CD8-positive, alpha-beta memory T cell (primary cell): ENCODE measurements around the gene MLYCD. TPM values are rescaled to one million over a fixed set of nuclear protein-coding genes. Genes with fewer than 3 reads are reported as not detected.

Experiments
- CTCF ChIA-PET: fragments of 350-600 bp; sonication (Branson Sonifier 250); formaldehyde crosslinking; loops from one replicate; lab custom pipeline; 2021; ENCODE audit warnings: antibody characterized with exemption; lab: Charles Lee
- POLR2A ChIA-PET: fragments of 350-600 bp; sonication (Branson Sonifier 250); formaldehyde crosslinking; loops from one replicate; lab custom pipeline; 2021; ENCODE audit warnings: antibody characterized with exemption; lab: Charles Lee
- DNase-seq, 5 donors: peaks; one replicate each; pipeline versions ENCODE4 v3.0.0 to v3.0.0-alpha.2; 2020 to 2022; ENCODE audit warnings: mixed read lengths in 1 of 5
- H3K27ac ChIP-seq: one replicate; pipeline ENCODE4 v1.7.0; 2013; ENCODE audit warnings: low read depth, mild to moderate bottlenecking, low read length, moderate library complexity
- H3K27me3 ChIP-seq: 2 replicates; pipeline ENCODE4 v1.7.0; 2013; ENCODE audit warnings: low read length, mild to moderate bottlenecking; ENCODE audit not compliant: insufficient read depth, poor library complexity, severe bottlenecking
- H3K36me3 ChIP-seq: 2 replicates; pipeline ENCODE4 v1.7.0; 2013; ENCODE audit warnings: mild to moderate bottlenecking, low read length, moderate library complexity; ENCODE audit not compliant: insufficient read depth
- H3K4me1 ChIP-seq: 2 replicates; pipeline ENCODE4 v1.7.0; 2013; ENCODE audit warnings: mild to moderate bottlenecking, low read length, moderate library complexity; ENCODE audit not compliant: insufficient read depth
- H3K4me3 ChIP-seq: 2 replicates; pipeline ENCODE4 v1.7.0; 2013; ENCODE audit warnings: mild to moderate bottlenecking, low read length
- H3K9me3 ChIP-seq: 2 replicates; pipeline ENCODE4 v1.7.0; 2013; ENCODE audit warnings: mild to moderate bottlenecking, low read length
- H3K27ac Mint-ChIP-seq, 8 donors: one replicate each; pipeline ENCODE4 v1.8.0; 2020 to 2021; ENCODE audit warnings: mixed read lengths in 8 of 8, mild to moderate bottlenecking in 6 of 8, inconsistent platforms in 3 of 8, moderate library complexity in 3 of 8
- H3K27me3 Mint-ChIP-seq, 2 donors: one replicate each; pipeline ENCODE4 v1.8.0; 2020 to 2021; ENCODE audit warnings: mixed read lengths in 2 of 2, mild to moderate bottlenecking in 1 of 2, moderate library complexity in 1 of 2
- H3K36me3 Mint-ChIP-seq, 3 donors: one replicate each; pipeline ENCODE4 v1.8.0; 2020 to 2021; ENCODE audit warnings: mixed read lengths in 3 of 3, inconsistent platforms in 1 of 3, mild to moderate bottlenecking in 1 of 3
- H3K4me1 Mint-ChIP-seq, 3 donors: one replicate each; pipeline ENCODE4 v1.8.0; 2020 to 2021; ENCODE audit warnings: mixed read lengths in 3 of 3, inconsistent platforms in 1 of 3, mild to moderate bottlenecking in 1 of 3
- H3K4me3 Mint-ChIP-seq, 7 donors: one replicate each; pipeline ENCODE4 v1.8.0; 2020 to 2021; ENCODE audit warnings: mixed read lengths in 7 of 7, mild to moderate bottlenecking in 6 of 7, moderate library complexity in 4 of 7, inconsistent platforms in 2 of 7
- H3K9me3 Mint-ChIP-seq, 5 donors: one replicate each; pipeline ENCODE4 v1.8.0; 2020 to 2022; ENCODE audit warnings: mixed read lengths in 5 of 5, mild to moderate bottlenecking in 3 of 5, moderate library complexity in 2 of 5, inconsistent platforms in 1 of 5
- polyA plus RNA-seq: library from polyadenylated mRNA; unstranded; fragments of 300-500 nt; fragmentation: Illumina TruSeq; gene quantifications from one replicate; pipeline ENCODE4 v1.2.3, GENCODE V29; 2021
- total RNA-seq, 2 experiments: library from RNA; stranded (reverse); gene quantifications; one replicate each; pipeline ENCODE4 v1.2.3, GENCODE V29; 2021

Gene MLYCD
- total and polyA plus RNA-seq, 3 experiments from 2014 or later: 2.7 to 3.8 (median 3.8) TPM

GRCh38 chr16:83958137-83958845 lies 59.4 kb downstream of the MLYCD start:
- Histone ChIP-seq H3K36me3 (no peaks in the 10 kb centered on the region), H3K9me3 (no peaks in the 10 kb centered on the region), H3K27me3 (peaks cover 6% of the 10 kb centered on the region), H3K27ac (no peak overlapping the region), H3K4me3 (no peak overlapping the region), H3K4me1 (no peaks in the 10 kb centered on the region)
- Mint-ChIP-seq H3K27ac (no peak overlapping the region), H3K9me3 (no peaks in the 10 kb centered on the region), H3K4me3 (no peak overlapping the region), H3K4me1 (peaks cover 0 to 7% (median 4%) of the 10 kb centered on the region in 3 donors), H3K36me3 (no peaks in the 10 kb centered on the region), H3K27me3 (peaks cover 16 to 18% of the 10 kb centered on the region in 2 donors)
- CTCF ChIA-PET: interaction anchor here (1.0 to 1.7 kb wide), 2 partner anchors 229 kb away, joined by 3 to 4 read pairs; partner anchors contain the start of gene TAF1C
- no peak for DNase-seq
- POLR2A ChIA-PET: no interaction called here

- no peak overlapping the region for H3K27ac Mint-ChIP-seq
- no peaks in the 10 kb centered on the region for H3K9me3 ChIP-seq
- peaks cover 0 to 5% (median 3%) of the 10 kb centered on the region in 3 donors for H3K4me1 Mint-ChIP-seq
- peaks cover 14 to 16% of the 10 kb centered on the region in 2 donors for H3K27me3 Mint-ChIP-seq
- H3K36me3 ChIP-seq: no peaks in the 10 kb centered on the region
- H3K36me3 Mint-ChIP-seq: no peaks in the 10 kb centered on the region
- ChIA-PET POLR2A (no interaction called here), CTCF (interaction anchor here (1.7 kb wide), 1 partner anchor 228 kb away, joined by 4 read pairs; the partner anchor contains the start of gene TAF1C)
- H3K4me3 Mint-ChIP-seq: no peak overlapping the region
- no peaks in the 10 kb centered on the region for H3K4me1 ChIP-seq
- no peak overlapping the region for H3K27ac ChIP-seq
- H3K27me3 ChIP-seq: no peaks in the 10 kb centered on the region
- H3K9me3 Mint-ChIP-seq: no peaks in the 10 kb centered on the region
- H3K4me3 ChIP-seq: no peak overlapping the region
- DNase-seq: no peak
These were observed 60.1 kb downstream of the MLYCD start for GRCh38 chr16:83958846-83959565.

- no peak overlapping the region for H3K4me3 Mint-ChIP-seq
- no peak overlapping the region for H3K27ac Mint-ChIP-seq
- H3K9me3 ChIP-seq: no peaks in the 10 kb centered on the region
- no peaks in the 10 kb centered on the region for H3K36me3 Mint-ChIP-seq
- H3K27me3 Mint-ChIP-seq: peaks cover 7 to 10% of the 10 kb centered on the region in 2 donors
- ChIA-PET POLR2A (no interaction called here), CTCF (interaction anchor here (1.7 kb wide), 1 partner anchor 227 kb away, joined by 4 read pairs; the partner anchor contains the start of gene TAF1C)
- no peak overlapping the region for H3K4me3 ChIP-seq
- no peaks in the 10 kb centered on the region for H3K9me3 Mint-ChIP-seq
- H3K4me1 ChIP-seq: no peaks in the 10 kb centered on the region
- no peaks in the 10 kb centered on the region for H3K4me1 Mint-ChIP-seq
- no peak overlapping the region for H3K27ac ChIP-seq
- no peaks in the 10 kb centered on the region for H3K36me3 ChIP-seq
- DNase-seq: no peak
- H3K27me3 ChIP-seq: no peaks in the 10 kb centered on the region
These were observed 60.9 kb downstream of the MLYCD start for GRCh38 chr16:83959656-83960434.

- ChIA-PET CTCF (no interaction called here), POLR2A (no interaction called here)
- Histone ChIP-seq H3K4me1 (no peaks in the 10 kb centered on the region), H3K27ac (no peak overlapping the region), H3K27me3 (no peaks in the 10 kb centered on the region), H3K4me3 (no peak overlapping the region), H3K36me3 (no peaks in the 10 kb centered on the region), H3K9me3 (no peaks in the 10 kb centered on the region)
- H3K4me1 Mint-ChIP-seq: no peaks in the 10 kb centered on the region
- no peak for DNase-seq
- H3K36me3 Mint-ChIP-seq: no peaks in the 10 kb centered on the region
- H3K27me3 Mint-ChIP-seq: peaks cover 5 to 7% of the 10 kb centered on the region in 2 donors
- H3K27ac Mint-ChIP-seq: peak overlapping the region in 2 of 8 donors; percentile 65 to 87
- H3K4me3 Mint-ChIP-seq: no peak overlapping the region
- no peaks in the 10 kb centered on the region for H3K9me3 Mint-ChIP-seq
These were observed 61.8 kb downstream of the MLYCD start for GRCh38 chr16:83960521-83961249.

GRCh38 chr16:83961591-83961990 lies 62.7 kb downstream of the MLYCD start:
- Mint-ChIP-seq H3K27me3 (peaks cover 4 to 6% of the 10 kb centered on the region in 2 donors), H3K27ac (no peak overlapping the region), H3K9me3 (no peaks in the 10 kb centered on the region), H3K4me3 (no peak overlapping the region), H3K4me1 (no peaks in the 10 kb centered on the region), H3K36me3 (no peaks in the 10 kb centered on the region)
- Histone ChIP-seq H3K36me3 (no peaks in the 10 kb centered on the region), H3K4me3 (no peak overlapping the region), H3K4me1 (no peaks in the 10 kb centered on the region), H3K27me3 (no peaks in the 10 kb centered on the region), H3K9me3 (no peaks in the 10 kb centered on the region), H3K27ac (no peak overlapping the region)
- ChIA-PET CTCF (no interaction called here), POLR2A (no interaction called here)
- DNase-seq: no peak

GRCh38 chr16:83963277-83964119 lies 64.6 kb downstream of the MLYCD start:
- H3K36me3 ChIP-seq: no peaks in the 10 kb centered on the region
- Mint-ChIP-seq H3K27me3 (peaks cover 3 to 7% of the 10 kb centered on the region in 2 donors), H3K9me3 (no peaks in the 10 kb centered on the region), H3K36me3 (no peaks in the 10 kb centered on the region), H3K27ac (no peak overlapping the region), H3K4me1 (peaks cover 2 to 5% (median 2%) of the 10 kb centered on the region in 3 donors), H3K4me3 (no peak overlapping the region)
- H3K4me1 ChIP-seq: no peaks in the 10 kb centered on the region
- no peaks in the 10 kb centered on the region for H3K9me3 ChIP-seq
- DNase-seq: peak in 1 of 5 donors; percentile 25
- no peaks in the 10 kb centered on the region for H3K27me3 ChIP-seq
- CTCF ChIA-PET: no interaction called here
- H3K27ac ChIP-seq: no peak overlapping the region
- H3K4me3 ChIP-seq: no peak overlapping the region
- POLR2A ChIA-PET: no interaction called here
